GM12801 (cell line): ENCODE results near the gene CYTH3.

ENCODE experiments used
- CTCF ChIP-seq: IDR thresholded peaks from one replicate; pipeline ENCODE4 v1.5.1; 2011; ENCODE audit warnings: control low read depth; ENCODE audit not compliant: insufficient read length; ENCODE audit errors: extremely low read depth

The CYTH3 gene

GRCh38 chr7:6269527-6269926, 2.9 kb downstream of the CYTH3 start:
- TF ChIP-seq CTCF: no peak

GRCh38 chr7:6268907-6269306, 3.5 kb downstream of the CYTH3 start:
- no peak for TF ChIP-seq CTCF

GRCh38 chr7:6268023-6268900, 4.2 kb downstream of the CYTH3 start:
- no peak for TF ChIP-seq CTCF

GRCh38 chr7:6266699-6267098, 5.7 kb downstream of the CYTH3 start:
- no peak for TF ChIP-seq CTCF

GRCh38 chr7:6262221-6262620, 10.2 kb downstream of the CYTH3 start:
- no peak for TF ChIP-seq CTCF

GRCh38 chr7:6261699-6262098, 10.7 kb downstream of the CYTH3 start:
- TF ChIP-seq CTCF: no peak

- TF ChIP-seq CTCF: no peak
Measured at GRCh38 chr7:6260291-6261187, 11.9 kb downstream of the CYTH3 start.
